RCC 7860 (cell line): ENCODE results near the gene URI1.

Experiments
- DNase-seq: peaks from one replicate; pipeline ENCODE4 v3.0.0-alpha.2; 2015; ENCODE audit warnings: low spot score
- FAIRE-seq: peaks from 2 replicates; lab custom pipeline; 2012; peaks lifted over from hg19 to GRCh38; lab: Jason Lieb, UNC

The URI1 gene

DNA sequence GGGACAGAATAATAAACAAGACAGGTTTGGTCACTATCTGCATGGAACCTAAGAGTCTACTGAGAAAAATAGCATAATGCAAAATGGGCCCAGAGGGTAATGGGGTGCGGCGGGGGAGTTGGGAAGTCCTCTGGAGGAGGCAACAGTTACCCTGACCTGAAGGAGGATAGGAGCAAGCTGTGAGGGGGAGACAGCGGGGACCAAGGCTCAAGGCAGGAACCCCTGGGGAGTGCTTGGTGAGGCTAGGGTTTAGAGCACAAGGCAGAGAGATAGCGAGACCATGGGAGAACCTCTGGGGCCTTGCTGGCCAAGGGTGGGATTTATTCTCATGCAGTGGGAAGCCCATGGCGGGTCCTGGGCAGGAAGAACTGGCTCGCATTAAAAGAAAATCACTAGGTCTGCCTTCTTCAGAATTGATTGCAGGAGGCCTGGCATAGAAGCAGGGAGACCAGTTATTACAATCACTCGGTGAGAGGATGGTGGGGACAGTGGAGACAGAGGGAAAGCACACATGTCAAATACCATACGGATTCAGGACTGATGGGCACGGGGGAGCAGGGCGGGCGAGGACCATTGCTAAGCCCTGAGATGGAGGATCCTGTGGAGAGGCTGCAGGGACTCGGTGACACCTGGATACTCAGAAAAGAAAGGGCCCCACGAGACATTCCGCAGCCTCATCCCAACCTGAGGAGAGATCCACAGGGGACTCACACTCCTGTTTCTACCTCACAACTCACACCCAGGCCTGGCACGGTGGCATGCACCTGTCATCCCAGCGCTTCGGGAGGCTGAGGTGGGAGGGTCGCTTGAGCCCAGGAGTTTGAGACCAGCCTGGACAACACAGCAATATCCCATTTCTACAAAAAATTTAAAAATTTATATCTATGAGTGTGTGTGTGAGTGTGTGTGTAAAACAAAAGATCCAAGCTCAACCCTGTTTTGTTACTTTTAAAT, 110.4 kb downstream of the URI1 start:
- DNase-seq (no peak), FAIRE-seq (no peak)

DNA sequence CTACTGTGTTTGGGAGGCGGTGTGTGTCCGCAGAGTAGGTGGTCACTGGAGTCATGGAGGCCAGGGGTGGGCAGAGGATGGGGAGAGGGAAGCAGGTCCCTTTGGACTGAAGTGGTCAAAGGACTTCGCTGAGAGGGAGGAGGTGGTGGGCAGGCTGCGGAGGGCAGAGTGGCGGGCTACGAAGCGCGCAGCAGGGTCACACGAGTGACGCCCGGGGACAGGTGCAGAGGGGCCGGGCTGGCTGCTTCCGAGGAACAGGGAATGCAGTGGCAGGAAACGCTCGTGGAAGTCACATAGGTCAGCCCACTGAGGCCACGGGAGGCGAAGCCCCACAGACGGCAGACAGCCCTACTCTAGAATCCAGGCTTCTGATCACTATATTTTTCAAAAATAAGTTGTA, 111.5 kb downstream of the URI1 start:
- no peak for DNase-seq
- FAIRE-seq = no peak

DNA sequence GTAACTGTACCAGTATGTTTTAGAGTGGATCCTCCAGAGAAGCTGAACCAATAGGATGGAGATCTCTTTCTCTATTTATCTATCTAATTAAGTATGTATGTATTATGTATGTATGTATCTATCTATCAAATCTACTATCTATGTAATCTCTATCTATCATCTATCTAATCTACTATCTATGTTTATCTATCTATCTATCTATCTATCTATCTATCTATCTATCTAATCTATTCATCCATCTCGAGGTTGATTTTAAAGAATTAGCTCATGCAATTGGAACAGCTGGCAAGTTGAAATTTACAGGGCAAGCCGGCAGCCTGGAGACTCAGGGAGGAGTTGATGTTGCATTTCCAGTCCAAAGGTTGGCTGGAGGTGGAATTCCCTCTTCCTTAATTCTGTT, 112.2 kb downstream of the URI1 start:
- DNase-seq (no peak), FAIRE-seq (no peak)

DNA sequence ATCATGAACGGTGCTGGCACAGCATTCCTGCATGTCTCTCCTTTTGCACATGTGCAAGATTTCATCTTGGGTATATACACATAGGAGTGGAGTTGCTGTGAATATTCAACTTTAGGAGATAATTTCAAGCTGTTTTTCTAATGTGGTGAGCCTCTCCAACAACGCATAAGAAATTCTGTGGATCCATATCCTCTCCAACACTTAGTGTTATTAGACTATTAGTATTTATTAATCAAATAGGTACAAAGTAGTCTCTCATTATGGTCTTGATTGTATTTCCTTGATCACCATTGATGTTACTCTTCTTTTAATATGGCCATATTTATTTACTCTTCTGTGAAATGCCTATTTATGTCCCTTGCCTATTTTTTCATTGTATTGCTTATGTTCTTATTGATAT, 114.5 kb downstream of the URI1 start:
- no peak for FAIRE-seq
- DNase-seq = no peak

DNA sequence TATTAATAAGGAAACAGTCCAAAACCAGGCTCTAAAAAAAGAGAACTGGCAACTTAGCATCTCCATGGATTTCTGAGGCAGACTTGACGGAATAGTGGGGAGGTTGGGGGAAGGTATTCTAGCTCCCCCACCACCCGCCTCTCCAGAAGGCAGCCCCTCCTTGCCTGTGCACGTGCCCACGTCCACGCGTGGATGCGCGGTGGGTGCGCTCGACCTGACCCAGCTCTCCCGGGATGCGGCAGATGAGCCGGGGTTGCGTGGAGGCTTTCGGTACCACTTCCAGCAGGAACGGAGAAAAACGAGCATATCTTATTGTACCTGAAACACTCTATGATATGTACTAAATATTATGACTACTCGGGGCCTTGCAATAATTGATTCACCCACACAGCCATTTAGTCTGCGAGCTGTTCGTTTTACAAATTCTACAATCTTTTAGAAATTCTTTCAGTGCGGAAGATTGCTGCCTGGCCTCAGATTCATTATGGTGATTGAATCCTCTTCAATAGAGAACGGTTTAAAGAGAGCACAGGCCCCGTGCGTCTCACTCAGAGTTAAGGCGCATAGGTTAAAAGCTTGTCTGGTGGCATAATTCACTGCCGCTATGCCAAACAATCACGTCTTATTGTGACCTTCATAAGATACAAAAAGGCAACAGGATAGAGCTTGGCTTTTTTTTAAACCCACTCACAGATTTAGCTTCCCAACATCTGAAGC, 117.9 kb downstream of the URI1 start:
- FAIRE-seq (no peak), DNase-seq (no peak)

DNA sequence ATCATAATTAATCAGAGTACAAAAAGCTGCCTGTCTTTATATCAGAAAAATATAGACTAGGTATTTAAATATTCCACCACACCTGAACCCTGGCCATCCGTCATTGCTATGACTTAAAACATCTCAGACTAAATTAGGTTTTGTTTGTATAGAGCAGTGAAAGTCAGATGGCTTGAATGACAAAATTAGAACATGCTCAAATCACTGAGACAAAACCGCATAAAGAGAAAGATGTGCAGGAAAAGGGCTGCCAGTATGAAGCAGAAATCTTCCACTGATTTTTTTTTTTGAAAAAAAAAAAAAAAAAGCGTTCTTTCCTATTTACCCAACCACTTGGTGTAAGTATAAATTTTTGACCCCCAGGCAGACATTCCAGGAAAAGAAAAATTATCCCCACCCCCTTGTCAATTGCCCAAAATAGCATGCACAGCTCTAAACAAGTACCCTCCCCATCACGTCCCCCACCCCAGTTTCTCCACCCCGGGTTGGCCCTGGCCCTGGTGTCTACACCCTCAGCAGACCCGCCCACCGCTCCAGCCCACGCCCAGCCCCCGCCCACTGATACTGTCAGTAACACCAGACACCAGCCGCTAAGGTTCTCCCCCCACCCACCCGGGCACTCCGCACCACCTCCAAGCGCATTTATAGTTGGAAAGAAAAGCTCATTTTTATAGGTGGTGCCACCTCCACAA, 118.6 kb downstream of the URI1 start:
- FAIRE-seq (no peak), DNase-seq (no peak)

DNA sequence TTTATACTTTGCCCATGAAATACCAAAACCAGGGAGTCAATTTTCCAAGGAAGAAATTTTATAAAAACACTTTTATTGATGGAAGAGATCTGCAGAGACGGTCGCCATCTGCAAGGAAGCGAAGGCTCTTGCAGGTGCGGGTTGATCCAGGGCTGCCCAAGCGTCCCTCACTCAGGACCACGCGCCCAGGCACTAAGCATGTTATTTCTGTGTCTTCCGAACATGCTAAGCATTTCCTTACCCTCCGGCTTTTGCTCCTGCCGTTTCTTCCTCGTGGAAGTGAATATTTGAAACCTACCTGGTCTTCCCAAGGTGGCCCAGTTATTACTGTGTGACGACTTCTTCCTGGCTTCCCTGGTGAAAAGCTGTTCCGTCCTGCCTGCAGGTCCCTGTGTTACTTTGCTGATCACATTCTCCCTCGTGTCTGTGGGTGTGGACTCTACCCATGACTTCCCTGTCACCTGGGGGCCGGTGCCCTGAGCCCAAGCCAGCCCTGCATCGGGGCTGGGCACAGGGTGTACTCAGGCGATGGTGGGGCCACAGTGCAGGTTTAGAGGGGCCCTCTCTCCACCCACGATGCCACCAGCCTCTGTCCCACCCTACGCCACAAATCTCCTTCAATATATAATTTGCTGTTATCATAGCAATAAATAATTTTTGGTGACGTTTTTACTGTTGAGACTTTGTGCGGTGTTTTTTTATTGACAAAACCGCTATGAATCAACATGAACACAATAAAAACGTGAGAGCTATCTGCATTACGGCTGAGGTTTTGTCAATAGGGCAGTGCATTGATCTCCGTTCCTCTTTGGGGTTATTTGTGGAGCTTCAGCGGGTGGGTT, 119.4 kb downstream of the URI1 start:
- no peak for DNase-seq
- FAIRE-seq = no peak

DNA sequence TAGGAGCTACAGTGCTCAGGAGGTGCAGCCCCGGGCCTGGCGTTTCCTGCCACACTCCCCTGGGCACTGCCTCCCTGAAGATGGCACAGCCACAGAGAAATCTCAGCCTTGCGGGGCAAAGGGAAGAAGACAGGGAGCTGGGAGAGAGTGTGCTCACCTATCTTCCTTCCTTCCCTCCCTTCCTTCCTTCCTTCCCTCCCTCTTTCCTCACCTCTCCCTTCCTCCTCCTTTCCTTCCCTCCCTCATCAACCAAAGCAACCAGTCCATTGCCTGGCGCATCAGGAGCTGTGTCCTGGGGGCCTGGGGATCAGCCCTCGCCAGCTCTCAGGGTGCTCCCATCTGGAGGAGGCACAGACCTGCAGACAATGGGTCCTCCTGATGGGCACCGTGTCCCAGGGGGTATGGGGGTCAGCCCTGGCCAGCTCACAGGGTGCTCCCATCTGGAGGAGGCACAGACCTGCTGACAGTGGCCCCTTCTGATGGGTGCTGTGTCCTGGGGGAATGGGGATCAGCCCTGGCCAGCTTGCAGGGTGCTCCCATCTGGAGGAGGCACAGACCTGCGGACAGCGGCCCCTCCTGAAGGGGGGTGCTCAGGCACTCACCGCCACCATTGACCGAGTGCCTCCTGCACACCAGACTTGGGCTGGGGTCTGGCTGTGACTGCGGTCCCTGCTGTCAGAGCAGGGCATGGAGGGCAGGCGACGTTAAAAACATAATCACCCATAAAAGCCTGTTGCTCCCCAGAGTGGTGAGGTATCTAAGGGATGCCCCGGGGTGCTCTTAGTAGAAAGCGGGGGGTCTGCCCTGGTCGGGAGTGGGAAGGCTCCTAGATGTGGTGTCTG, 120.2 kb downstream of the URI1 start:
- no peak for FAIRE-seq
- DNase-seq = no peak

DNA sequence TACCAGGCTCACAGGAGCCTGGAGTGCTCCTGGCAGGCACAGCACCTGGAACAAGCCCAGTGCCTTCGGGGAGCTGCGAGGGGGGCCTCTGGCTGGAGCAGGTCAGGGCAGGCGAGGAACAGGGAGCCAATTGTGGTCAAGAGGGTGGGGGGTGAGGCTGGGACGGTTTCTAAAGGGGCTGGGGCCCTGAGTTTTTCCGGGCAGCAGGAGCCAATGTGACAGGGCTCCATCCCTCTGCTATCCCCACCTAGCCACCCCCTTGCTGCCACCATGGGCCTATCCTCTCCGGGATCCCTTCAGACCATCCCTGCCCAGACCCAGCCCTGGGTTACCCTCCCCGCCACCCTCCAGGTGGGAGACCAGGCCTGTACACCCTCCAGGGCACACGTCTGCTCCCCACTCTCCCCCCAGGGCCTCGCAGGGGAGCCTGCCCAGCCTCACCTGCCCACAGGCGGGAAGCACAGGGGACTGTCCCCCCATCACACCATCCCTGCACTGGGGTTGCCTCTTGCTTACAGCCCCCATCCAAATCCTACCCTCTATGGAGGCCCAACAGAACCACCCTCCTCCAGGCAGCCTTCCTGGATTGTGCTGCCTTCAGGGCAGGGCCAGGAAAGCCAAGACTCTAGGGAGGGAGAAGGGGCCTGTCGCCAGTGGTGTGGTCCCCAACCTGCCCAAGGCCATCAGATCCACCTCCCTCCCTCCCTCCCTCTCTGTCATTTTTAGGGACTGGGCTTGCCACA, 121.0 kb downstream of the URI1 start:
- FAIRE-seq (no peak), DNase-seq (no peak)

DNA sequence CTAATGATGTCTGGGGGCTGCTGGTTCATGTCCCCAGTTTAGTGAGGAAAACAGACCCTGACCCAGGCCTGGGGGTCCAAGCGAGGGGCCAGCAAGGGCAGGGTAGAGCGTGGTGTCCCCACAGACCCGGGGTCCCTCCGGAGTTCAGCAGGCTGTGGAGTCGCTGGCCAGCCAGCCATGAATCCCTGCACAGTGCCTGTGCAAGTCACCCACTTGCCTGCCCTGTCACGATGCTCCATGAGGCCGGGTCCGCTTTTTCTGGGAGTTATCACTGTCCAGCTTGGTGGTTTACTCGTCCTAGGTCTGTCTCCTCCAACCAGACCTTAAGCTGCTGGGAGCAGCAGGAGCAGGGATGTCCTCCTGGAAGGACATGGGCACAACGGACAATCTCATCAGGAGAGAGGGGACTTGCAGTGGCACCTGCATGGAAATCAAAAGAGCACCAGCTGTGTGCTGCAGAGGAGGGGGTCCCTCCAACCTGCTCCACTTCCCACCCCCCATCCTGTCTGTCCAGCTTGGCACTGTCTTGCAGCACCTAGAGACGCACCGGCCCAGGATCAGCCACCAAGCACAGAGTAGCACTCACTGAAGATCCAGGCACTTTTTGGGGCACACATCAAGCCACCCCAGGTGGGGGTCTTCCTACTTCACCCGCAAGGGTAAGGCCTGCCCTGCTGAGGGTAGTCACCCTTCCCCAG, 121.8 kb downstream of the URI1 start:
- FAIRE-seq (no peak), DNase-seq (no peak)

DNA sequence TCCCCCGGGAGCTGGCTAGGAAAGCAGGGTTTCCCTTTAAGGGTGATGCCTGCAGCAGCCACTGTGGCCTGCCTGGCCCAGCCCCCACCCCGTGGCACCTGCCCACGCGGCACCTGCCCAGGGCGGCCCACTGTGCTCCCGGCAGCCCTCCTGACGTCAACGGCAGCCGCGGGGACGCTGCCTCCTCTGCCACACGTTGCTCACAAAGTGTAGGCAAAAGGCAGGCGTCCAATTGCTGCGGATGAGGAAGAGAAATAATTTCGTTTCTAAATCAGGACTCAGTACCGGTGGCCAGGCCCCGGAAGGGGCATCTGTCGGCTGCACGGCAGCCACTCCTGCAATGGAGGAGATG, 122.3 kb downstream of the URI1 start:
- FAIRE-seq = no peak
- DNase-seq = no peak

DNA sequence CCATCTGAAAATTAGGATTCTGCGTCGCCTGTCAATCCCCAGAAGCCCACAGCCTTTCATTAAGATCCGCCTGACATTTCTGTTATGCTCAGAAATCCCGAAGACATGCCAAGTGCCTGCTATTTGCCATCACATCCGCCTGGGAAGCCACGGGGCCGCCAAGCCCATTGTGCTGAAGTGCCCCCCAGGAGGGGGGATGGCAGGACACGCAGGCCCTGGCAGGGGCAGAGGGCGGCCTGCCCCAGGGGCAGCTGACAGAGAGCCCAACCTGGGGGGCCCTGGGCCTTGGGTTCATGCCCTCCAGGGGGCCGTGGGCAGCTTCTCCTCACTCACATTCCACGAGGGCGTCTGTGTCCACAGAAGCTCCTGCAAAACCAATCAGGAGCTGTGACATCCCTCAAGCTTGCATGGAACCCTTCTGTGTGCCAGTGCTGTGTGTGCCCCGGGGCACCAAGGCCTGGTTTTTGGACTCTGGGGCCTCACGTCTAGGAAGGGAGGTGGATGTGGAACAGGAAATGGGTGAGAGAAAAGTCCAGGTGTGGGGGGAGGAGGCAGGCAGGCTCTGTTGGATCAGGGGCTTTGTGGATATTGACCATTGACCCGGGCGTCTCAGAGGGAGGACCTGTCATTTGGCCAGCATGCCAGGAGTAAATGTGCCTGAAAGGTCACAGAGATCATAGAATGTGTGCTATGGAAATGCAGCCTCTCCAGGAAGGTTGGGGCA, 122.9 kb downstream of the URI1 start:
- DNase-seq (no peak), FAIRE-seq (no peak)

DNA sequence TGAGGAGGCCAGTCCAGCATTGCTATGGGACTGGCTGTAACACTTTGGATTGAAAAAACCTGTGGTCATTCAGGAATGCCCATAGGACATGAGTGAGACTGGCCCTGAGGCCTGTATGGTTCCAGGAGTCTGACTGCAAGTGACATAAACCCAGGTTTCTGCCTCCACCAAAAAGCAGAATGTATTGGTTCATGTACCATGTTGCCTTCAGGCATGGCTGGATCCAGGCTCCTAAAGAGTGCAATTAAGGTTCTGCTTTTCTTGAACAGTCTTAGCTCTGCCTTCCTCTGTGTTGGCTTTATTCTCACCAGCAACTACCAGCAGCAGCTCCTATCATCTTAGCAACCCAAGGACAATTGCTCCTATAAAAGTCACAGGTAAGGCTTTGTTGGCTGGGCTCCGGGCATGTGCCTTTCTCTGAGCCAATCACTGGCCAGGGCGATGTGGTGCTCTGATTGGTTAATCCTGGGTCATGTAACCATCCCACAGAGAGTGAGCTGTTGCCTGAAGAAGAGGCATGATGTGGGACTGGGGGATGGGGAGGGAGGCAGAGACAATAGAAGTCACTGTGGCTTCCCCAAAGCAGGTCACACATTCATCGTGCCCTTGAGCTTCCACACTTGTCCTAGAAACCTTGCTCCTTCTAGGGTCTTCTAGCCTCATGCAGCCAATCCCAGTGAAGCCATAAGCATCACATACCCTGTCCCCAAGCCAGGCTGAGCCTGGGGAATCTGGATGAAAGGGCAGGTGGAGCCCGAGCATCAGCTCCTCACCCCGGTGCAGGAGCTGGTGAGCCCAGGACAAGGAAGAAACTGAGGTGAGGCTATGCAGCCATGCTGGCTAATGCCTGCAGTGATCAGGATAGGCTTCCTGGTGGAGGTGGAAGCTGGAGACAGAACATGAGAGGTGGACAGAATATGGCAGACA, 123.9 kb downstream of the URI1 start:
- no peak for FAIRE-seq
- DNase-seq = no peak
